GM23338 (cell line): ENCODE data around the gene NUP205. TPM values are rescaled to one million over a fixed set of nuclear protein-coding genes. Genes with fewer than 3 reads are reported as not detected.

Experiments
- ATAC-seq: fragments of 200-7000 bp; cut with Tn5 transposase; 3 replicates; pipeline ENCODE4 v1.9.1; 2020
- DNase-seq: peaks from one replicate; pipeline ENCODE4 v3.0.0-alpha.2; 2015; ENCODE audit warnings: low spot score
- H2AFZ ChIP-seq: fragments of 200-600 bp; sonication (generic); 2 replicates; pipeline ENCODE4 v1.8.0; 2016; ENCODE audit warnings: antibody characterized with exemption, mild to moderate bottlenecking, moderate library complexity
- H3F3A ChIP-seq: fragments of 200-600 bp; sonication (generic); replicated peaks from 2 replicates; pipeline ENCODE4 v1.8.0; 2017; ENCODE audit warnings: antibody characterized with exemption, mixed run types, low read depth
- H3K27ac ChIP-seq: fragments of 200-600 bp; sonication (generic); 2 replicates; pipeline ENCODE4 v1.6.1; 2016; ENCODE audit warnings: low read depth
- H3K27me3 ChIP-seq: fragments of 200-600 bp; sonication (generic); 2 replicates; pipeline ENCODE4 v1.8.0; 2016; ENCODE audit warnings: mild to moderate bottlenecking, mixed run types, moderate library complexity; ENCODE audit not compliant: insufficient read depth
- H3K36me3 ChIP-seq: fragments of 200-600 bp; sonication (generic); 2 replicates; pipeline ENCODE4 v1.8.0; 2016; ENCODE audit warnings: mild to moderate bottlenecking; ENCODE audit not compliant: insufficient read depth
- H3K4me1 ChIP-seq: fragments of 200-600 bp; sonication (generic); 2 replicates; pipeline ENCODE4 v1.8.0; 2016; ENCODE audit warnings: mild to moderate bottlenecking, moderate library complexity; ENCODE audit not compliant: insufficient read depth
- H3K4me2 ChIP-seq: fragments of 200-600 bp; sonication (generic); 2 replicates; pipeline ENCODE4 v1.7.1; 2017; ENCODE audit warnings: mixed run types
- H3K4me3 ChIP-seq: fragments of 200-600 bp; sonication (generic); 2 replicates; pipeline ENCODE4 v1.6.1; 2016; ENCODE audit warnings: mixed run types
- H3K79me2 ChIP-seq: fragments of 200-600 bp; sonication (generic); replicated peaks from 2 replicates; pipeline ENCODE4 v1.8.0; 2017; ENCODE audit warnings: mild to moderate bottlenecking; ENCODE audit not compliant: insufficient read depth
- H3K9me2 ChIP-seq: fragments of 200-600 bp; sonication (generic); 2 replicates; pipeline ENCODE4 v1.8.0; 2017; ENCODE audit not compliant: insufficient read depth
- H4K20me1 ChIP-seq: fragments of 200-600 bp; sonication (generic); replicated peaks from 2 replicates; pipeline ENCODE4 v1.8.0; 2017; ENCODE audit warnings: mild to moderate bottlenecking; ENCODE audit not compliant: insufficient read depth
- H3K27ac Mint-ChIP-seq: 2 replicates; pipeline ENCODE4 v1.8.0; 2020; ENCODE audit warnings: inconsistent platforms, mild to moderate bottlenecking, moderate library complexity, mixed read lengths
- H3K27me3 Mint-ChIP-seq: 3 replicates; pipeline ENCODE4 v1.8.0; 2022; ENCODE audit warnings: low read depth, mild to moderate bottlenecking, moderate library complexity, mixed read lengths, inconsistent platforms; ENCODE audit not compliant: insufficient read depth, poor library complexity
- H3K36me3 Mint-ChIP-seq: 3 replicates; pipeline ENCODE4 v1.8.0; 2021; ENCODE audit warnings: low read depth, mild to moderate bottlenecking, inconsistent platforms, moderate library complexity, mixed read lengths
- H3K4me1 Mint-ChIP-seq: 3 replicates; pipeline ENCODE4 v1.8.0; 2020; ENCODE audit warnings: mild to moderate bottlenecking, inconsistent platforms, mixed read lengths
- H3K4me3 Mint-ChIP-seq: 3 replicates; pipeline ENCODE4 v1.8.0; 2021; ENCODE audit warnings: moderate library complexity, mild to moderate bottlenecking, inconsistent platforms, mixed read lengths
- H3K9me3 Mint-ChIP-seq: 3 replicates; pipeline ENCODE4 v1.8.0; 2020; ENCODE audit warnings: moderate library complexity, mild to moderate bottlenecking, inconsistent platforms, mixed read lengths
- CREB1 ChIP-seq: fragments of 250-450 bp; sonication (Bioruptor Pico); IDR thresholded peaks from 2 replicates; pipeline ENCODE4 v1.5.0; 2020; ENCODE audit warnings: low read depth, mild to moderate bottlenecking, moderate library complexity
- ETS1 ChIP-seq: IDR thresholded peaks from 2 replicates; pipeline ENCODE4 v1.6.1; 2016; ENCODE audit warnings: antibody characterized with exemption
- EZH2 ChIP-seq: fragments of 200-600 bp; sonication (generic); IDR thresholded peaks from one replicate; pipeline ENCODE4 v1.8.0; 2017; ENCODE audit warnings: antibody characterized with exemption, mild to moderate bottlenecking, low read depth; ENCODE audit not compliant: unreplicated experiment
- EZH2phosphoT487 ChIP-seq: fragments of 200-600 bp; sonication (generic); IDR thresholded peaks from one replicate; pipeline ENCODE4 v1.8.1; 2018; ENCODE audit warnings: antibody characterized with exemption; ENCODE audit not compliant: unreplicated experiment
- JUNB ChIP-seq: IDR thresholded peaks from one replicate; pipeline ENCODE4 v1.6.1; 2016; ENCODE audit warnings: antibody characterized with exemption; ENCODE audit not compliant: unreplicated experiment
- NANOG ChIP-seq: IDR thresholded peaks from 2 replicates; pipeline ENCODE4 v1.6.1; 2016; ENCODE audit warnings: antibody characterized with exemption, borderline replicate concordance
- POLR2AphosphoS5 ChIP-seq: IDR thresholded peaks from 2 replicates; pipeline ENCODE4 v1.6.1; 2016; ENCODE audit warnings: antibody characterized with exemption, low read depth
- REST ChIP-seq: IDR thresholded peaks from one replicate; pipeline ENCODE4 v1.6.1; 2018; ENCODE audit warnings: antibody characterized with exemption; ENCODE audit not compliant: unreplicated experiment
- STAT1 ChIP-seq: IDR thresholded peaks from one replicate; pipeline ENCODE4 v1.6.1; 2016; ENCODE audit warnings: antibody characterized with exemption; ENCODE audit not compliant: unreplicated experiment
- ZNF114 ChIP-seq: fragments of 250-450 bp; sonication (Bioruptor Pico); IDR thresholded peaks from 2 replicates; pipeline ENCODE4 v1.5.0; 2020; ENCODE audit warnings: mild to moderate bottlenecking, moderate library complexity
- ZNF331 ChIP-seq: fragments of 250-450 bp; sonication (Bioruptor Pico); IDR thresholded peaks from 2 replicates; pipeline ENCODE4 v1.5.0; 2020; ENCODE audit warnings: low read depth, mild to moderate bottlenecking, moderate library complexity
- ZNF462 ChIP-seq: fragments of 250-450 bp; sonication (Bioruptor Pico); IDR thresholded peaks from 2 replicates; pipeline ENCODE4 v1.5.0; 2020; ENCODE audit warnings: mild to moderate bottlenecking, moderate library complexity
- polyA plus RNA-seq: library from polyadenylated mRNA; unstranded; fragments of >200 nt; fragmentation: Nextera tagmentation; extraction: Ambion mirVana; gene quantifications from 2 replicates; pipeline ENCODE4 v1.2.1, GENCODE V29; 2016
- total RNA-seq: library from RNA; depleted of rRNA; stranded (reverse); fragments of >200 nt; shearing (Covaris generic); gene quantifications from 2 replicates; pipeline ENCODE4 v1.2.3, GENCODE V29; 2014

The NUP205 gene
- total and polyA plus RNA-seq, 2 experiments from 2014 or later, result 150 to 212 TPM

- TF ChIP-seq ZNF462 (no peak), POLR2AphosphoS5 (no peak), ZNF114 (CRISPR knock-in tag) (no peak), EZH2 (no peak), JUNB (no peak), NANOG (no peak), ZNF331 (no peak)
Observed at GRCh38 chr7:135687466-135687865, 129.7 kb downstream of the NUP205 start (continued).

GRCh38 chr7:135690566-135690965 lies 132.8 kb downstream of the NUP205 start:
- Histone ChIP-seq H4K20me1 (0 out of 2 replicates have a peak, but pooled peaks cover 5% of the 10 kb centered on the region), H3K4me2 (no peak overlapping the region), H2AFZ (no peak overlapping the region), H3K27me3 (no peaks in the 10 kb centered on the region), H3K36me3 (no peaks in the 10 kb centered on the region), H3K27ac (no peak overlapping the region), H3K4me1 (no peaks in the 10 kb centered on the region), H3K9me2 (no peaks in the 10 kb centered on the region), H3F3A (no peaks in the 10 kb centered on the region), H3K79me2 (no peaks in the 10 kb centered on the region), H3K4me3 (no peak overlapping the region)
- peaks cover 2% of the 10 kb centered on the region for H3K27me3 Mint-ChIP-seq
- no peaks in the 10 kb centered on the region for H3K4me1 Mint-ChIP-seq
- no peak for TF ChIP-seq NANOG
- TF ChIP-seq ZNF114 (CRISPR knock-in tag), result no peak
- no peak for TF ChIP-seq JUNB
- no peak for TF ChIP-seq STAT1
- no peak for TF ChIP-seq EZH2phosphoT487
- no peak for TF ChIP-seq CREB1 (CRISPR knock-in tag)
- TF ChIP-seq REST, result no peak
- no peak for TF ChIP-seq ETS1
- TF ChIP-seq ZNF331, result no peak
- H3K36me3 Mint-ChIP-seq, result peaks cover 5% of the 10 kb centered on the region; the same call in 1 of the 3 replicates
- no peak overlapping the region for H3K27ac Mint-ChIP-seq
- ATAC-seq (no peak), DNase-seq (no peak)
- H3K9me3 Mint-ChIP-seq, result no peaks in the 10 kb centered on the region
- no peak overlapping the region for H3K4me3 Mint-ChIP-seq
